LNCaP clone FGC (cell line): Measurements from ENCODE around the gene KCNQ1.

Experiments
- DNase-seq: peaks from one replicate; pipeline ENCODE4 v3.0.0-alpha.2; 2011; ENCODE audit warnings: low read depth
- H3K4me3 ChIP-seq: 2 replicates; pipeline ENCODE4 v1.5.1; 2011; ENCODE audit warnings: mild to moderate bottlenecking, low read depth, low read length, control low read depth
- TF ChIP-seq, protein P1 (sequence below): IDR thresholded peaks from 2 replicates; pipeline ENCODE4 v1.5.1; 2012; ENCODE audit warnings: mild to moderate bottlenecking; ENCODE audit not compliant: control insufficient read depth, insufficient read depth; ENCODE audit errors: extremely low read depth

The KCNQ1 gene

DNA sequence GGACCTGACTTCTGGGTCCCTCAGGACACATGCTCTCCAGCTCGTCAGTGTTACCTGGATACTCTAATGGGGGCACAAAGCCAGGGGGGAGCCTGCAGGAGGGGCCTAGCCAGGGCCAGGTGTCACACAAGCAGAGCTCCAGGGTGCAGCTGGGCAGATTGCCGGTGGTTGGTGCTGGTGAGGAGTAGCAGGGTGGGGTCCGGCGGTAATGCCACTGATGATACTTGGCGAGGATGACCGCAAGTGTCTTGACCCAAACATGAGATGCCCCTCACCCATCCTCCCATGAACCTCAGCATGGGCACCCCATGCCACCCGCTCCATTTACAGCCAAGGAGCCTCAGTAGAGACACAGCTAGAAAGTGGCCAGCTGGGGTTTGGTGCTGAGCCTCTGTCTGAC is 270.1 kb downstream of the KCNQ1 start:
- no peak for DNase-seq
- no peak overlapping the region for H3K4me3 ChIP-seq
- TF ChIP-seq, protein P1, sequence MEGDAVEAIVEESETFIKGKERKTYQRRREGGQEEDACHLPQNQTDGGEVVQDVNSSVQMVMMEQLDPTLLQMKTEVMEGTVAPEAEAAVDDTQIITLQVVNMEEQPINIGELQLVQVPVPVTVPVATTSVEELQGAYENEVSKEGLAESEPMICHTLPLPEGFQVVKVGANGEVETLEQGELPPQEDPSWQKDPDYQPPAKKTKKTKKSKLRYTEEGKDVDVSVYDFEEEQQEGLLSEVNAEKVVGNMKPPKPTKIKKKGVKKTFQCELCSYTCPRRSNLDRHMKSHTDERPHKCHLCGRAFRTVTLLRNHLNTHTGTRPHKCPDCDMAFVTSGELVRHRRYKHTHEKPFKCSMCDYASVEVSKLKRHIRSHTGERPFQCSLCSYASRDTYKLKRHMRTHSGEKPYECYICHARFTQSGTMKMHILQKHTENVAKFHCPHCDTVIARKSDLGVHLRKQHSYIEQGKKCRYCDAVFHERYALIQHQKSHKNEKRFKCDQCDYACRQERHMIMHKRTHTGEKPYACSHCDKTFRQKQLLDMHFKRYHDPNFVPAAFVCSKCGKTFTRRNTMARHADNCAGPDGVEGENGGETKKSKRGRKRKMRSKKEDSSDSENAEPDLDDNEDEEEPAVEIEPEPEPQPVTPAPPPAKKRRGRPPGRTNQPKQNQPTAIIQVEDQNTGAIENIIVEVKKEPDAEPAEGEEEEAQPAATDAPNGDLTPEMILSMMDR, result no peak

DNA sequence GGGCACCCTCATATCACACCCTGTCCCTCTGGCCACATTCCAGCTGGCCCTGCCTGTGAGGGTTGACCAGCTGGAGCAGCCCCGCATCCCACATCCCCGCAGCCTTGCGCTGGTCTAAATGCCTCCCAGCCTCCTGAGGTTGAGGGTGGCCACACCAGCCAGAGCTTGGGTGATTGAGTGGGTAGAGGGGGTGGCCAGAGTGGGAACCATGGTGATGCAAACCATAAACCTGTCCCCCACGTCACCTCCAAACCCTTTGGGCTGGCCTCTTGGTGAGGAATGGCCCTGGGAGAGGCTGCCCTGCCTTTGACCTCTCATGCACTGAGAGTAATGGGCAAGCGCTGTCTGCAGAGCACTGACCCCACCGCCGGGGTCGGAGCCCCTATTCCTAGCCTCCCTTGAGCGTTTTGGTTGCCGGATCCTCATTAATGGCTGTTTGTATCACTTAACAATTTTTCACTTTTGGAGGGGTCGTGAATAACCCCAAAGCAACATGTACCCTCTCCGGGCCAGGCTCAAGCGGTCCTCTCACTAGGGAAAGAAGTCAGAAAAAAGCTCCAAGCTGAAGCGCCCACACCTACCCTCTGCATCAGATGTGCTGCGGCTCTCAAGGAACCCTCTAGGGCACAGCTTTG is 271.0 kb downstream of the KCNQ1 start:
- H3K4me3 ChIP-seq, result no peak overlapping the region
- TF ChIP-seq, protein P1, result no peak
- DNase-seq, result no peak

DNA sequence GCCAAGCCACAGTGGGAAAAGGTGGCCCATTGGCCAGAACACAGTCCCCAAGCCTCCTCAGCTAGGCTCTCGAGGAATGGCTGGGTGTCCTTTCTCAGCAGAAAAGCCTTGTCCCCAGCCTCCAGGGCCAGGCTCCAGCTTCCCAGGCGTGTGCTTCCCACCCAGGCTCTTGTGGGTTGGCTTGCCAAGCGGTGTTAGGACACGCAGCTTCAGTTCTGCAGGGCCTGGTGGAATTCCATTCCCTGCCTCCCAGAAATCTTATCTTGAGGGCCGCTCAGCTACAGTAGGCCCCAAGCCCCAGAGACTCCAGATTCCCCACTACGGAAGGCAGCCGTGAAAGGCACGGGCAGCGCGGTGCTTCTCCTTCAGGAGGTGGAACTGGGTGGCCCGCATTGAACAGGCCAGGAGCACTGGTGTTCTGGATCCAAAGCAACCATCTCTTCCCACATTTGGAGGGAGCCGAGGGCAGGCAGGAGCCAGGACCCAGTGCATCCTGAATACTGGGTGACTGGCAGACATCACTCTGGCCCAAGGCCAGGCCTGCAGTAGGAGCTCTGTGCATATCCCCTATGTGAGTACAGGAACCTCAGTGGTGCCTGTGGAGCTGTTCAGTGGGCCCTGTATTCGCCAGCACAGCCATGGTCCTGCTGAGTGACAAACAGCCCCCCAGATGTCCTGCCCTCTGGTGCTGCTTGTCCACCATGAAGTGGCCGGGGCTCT is 271.7 kb downstream of the KCNQ1 start:
- no peak for DNase-seq
- TF ChIP-seq, protein P1, result no peak
- no peak overlapping the region for H3K4me3 ChIP-seq

DNA sequence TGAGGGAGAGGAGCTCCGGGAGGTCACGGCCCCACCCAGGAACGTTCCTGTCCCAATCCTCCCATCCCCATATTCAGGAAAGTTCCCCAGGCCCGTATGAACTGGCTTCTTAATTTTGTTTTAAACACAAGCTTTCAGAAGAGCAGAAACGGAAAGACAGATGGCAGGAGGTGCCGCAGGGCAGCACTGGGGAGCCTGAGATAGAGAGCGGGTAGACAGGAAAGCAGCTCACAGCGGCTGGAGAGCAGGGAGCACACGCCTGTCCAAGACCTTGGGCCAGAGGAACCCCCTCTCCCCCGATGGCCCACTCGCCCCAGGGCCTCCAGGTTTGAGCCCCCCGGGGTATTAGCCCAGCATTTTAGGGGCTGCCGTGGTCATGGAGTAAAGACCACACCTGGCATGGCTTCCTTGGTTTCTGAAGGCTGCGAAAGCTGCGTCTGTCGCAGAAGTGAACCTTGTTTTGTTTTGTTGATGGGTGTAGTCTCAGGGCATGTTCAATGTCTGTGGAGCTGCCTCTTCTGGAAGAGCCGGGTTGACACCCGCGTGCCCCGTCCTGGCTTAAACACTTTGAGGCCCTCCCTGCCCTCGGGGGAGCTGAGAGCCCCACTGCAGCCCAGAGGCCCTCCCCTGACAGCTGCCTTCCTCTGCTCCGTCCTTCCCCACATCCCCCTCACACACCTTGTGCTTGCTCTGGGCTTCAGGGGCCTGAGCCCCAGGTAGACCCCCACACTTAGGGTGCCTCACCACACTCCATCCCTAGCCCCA is 272.9 kb downstream of the KCNQ1 start:
- no peak for DNase-seq
- no peak overlapping the region for H3K4me3 ChIP-seq
- TF ChIP-seq, protein P1, result no peak

DNA sequence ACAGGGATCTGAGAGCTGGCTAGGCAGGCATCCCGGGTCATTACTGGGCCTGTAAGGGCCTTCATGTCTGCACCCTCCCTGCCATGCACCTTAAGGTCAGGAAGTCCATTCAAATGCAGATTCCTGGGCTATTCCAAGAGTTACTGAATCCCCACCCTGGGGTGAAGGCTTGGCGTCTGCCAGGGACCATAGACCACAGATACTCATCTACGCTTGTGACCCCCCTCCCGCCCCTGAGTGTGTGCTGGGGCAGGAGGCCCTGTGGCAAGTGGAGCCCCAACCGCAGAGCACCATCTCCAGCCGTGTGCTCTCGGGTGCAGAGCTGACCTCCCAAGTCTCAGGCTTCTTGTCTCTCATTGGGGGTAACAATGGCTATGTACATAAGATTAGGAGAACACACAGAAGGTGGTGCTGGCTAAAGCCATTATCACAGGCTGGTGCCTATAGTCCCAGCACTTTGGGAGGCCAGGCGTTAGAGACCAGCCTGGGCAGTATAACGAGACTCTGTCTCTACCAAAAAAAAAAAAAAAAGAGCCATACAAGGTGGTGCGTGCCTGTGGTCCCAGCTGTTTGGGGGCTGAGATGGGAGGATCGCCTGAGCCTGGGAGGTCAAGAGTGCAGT is 274.1 kb downstream of the KCNQ1 start:
- TF ChIP-seq, protein P1, result no peak
- no peak for DNase-seq
- no peak overlapping the region for H3K4me3 ChIP-seq

DNA sequence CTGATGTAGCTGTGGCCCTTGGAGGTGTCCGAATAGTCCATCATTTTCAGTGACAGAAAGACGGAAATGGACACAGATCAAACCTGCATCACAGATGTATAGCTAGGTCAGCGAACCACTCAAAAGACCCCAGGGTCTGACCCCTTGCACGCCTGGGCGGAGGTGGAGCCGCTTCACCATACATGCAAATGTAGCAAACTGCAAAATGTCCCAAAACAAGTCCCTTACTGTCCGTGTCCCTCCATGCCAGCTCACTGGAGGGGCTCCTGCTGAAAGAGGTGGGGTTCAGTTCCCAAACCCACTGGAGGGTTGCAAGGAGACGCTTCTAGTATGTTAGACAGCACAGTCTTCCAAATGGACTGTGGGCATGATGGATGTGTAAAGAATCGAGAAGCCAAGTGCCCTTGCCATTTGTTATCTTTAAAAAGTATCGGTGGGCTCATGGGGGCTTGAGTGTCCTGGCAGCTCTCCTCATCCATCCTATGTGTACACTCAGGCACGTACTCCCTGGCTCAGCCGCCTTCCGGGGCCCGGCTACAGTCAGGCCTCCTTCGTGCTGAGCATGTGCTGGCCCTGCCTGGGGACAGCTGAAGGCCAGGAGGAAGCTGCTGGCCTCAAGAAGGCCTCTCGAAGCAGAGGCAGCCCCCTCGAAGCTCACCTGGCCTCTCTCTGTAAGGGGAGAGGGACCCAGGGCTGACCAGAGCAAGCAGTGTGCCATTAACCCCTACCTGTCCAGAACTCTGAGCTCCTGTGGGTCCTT is 275.2 kb downstream of the KCNQ1 start:
- H3K4me3 ChIP-seq, result no peak overlapping the region
- DNase-seq, result no peak
- TF ChIP-seq, protein P1, result no peak
